ENCODE measurements around the gene CACNA1S.

CACNA1S gene

DNA sequence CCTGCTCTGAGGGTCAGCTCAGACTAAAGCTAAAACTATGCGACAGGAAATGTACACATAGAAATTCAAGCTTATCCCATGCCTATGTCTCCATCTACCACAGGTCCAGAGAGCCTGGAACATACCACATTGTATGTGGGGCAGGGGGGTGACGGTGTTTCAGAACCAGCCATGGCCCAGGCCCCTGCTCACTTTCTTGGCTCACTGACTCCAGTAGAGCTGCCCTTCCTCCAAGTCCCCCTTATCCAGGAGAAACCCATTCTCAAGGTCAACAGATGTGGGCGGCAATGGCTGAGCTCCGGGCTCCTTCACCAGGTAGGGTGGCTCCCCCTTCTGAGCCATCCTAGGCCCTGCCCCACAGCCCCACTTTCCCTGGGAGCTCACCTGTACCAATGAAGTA lies 21.0 kb downstream of the CACNA1S start:
- no peak for DNase-seq

DNA sequence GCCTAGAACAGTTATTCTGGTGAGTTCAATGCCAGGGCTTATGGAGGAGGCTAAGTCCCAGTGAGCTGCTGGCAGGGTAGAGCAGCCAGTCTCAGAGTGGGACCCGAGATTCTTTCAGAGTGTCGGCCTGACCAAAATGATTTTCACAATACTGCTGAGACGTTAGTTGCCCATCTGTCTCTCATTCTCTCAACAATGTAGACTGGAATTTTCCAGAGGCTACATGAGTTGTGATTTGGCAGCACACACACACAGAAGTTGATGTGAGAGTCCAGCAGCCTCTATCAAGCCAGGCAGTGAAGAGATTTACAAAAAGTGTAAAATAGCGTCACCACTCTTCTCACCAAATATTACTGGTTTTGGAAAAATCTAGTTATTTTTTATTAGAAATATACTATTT lies 21.7 kb downstream of the CACNA1S start:
- no peak for DNase-seq

DNA sequence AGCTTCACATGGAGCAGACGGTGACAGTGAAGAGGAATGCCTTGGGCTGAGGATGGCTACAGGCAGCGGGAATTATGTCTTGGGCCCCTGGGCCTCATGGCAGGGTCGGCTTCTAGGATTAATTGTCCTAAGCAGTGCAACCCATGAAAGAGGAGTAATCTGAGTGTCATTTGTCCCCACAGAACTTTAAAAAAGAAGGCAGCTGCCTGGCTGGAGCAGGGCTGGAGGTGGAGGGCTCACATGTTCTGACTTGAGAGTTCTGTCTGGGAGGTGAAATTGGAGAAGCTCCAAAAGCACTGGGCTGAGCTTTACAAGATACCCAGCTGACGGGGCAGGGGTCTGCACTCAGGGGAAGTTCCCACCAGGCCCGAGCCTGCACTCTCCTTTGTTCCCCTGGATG lies 22.6 kb downstream of the CACNA1S start:
- peak; percentile 26 for DNase-seq

DNA sequence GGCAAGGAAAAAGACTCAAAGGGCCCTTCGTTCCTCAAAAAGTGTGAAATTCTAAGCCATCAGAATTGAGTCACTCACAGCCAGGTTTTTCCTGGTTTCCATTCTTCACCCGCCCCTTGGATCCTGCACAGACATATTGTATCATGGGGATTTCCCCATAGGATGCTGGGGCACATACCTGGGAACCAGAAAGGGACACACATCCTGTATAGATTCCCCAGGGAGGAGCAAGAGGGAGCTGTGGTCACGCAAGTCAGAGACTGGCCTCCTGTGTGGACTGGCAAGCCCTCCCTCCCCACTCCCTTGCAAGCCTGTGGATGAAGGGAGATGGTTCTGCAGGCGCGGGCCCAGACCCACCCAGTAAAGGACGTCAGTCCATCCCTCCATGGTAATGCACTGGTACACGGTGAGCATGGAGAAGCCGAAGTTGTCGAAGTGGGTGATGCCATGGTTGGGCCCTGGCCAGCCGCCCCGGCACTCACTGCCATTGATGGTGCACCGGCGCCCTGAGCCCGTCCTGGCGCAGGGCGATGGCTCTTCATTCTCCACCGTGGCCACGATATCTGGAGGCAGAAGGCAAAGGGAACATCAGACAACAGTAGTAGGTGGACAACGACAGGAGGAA lies 23.2 kb downstream of the CACNA1S start:
- DNase-seq, result no peak

DNA sequence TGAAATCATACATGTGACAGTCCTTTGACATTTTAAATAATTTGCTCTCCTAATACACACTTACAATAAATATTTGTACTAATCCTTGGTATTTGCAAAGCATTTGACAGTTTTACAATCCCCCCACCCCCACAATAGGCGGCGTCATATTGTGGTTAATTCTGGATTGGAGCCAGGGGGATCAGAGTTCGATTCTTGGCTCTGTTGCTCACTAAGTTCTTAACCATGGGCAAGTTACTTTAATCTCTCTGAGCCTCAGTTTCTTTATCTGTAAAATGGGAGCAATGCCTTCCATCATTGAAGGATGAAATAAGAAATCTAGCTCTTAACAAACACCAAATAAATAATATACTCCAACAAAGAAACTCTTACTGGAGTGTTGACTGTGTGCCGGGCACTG lies 23.8 kb downstream of the CACNA1S start:
- no peak for DNase-seq

DNA sequence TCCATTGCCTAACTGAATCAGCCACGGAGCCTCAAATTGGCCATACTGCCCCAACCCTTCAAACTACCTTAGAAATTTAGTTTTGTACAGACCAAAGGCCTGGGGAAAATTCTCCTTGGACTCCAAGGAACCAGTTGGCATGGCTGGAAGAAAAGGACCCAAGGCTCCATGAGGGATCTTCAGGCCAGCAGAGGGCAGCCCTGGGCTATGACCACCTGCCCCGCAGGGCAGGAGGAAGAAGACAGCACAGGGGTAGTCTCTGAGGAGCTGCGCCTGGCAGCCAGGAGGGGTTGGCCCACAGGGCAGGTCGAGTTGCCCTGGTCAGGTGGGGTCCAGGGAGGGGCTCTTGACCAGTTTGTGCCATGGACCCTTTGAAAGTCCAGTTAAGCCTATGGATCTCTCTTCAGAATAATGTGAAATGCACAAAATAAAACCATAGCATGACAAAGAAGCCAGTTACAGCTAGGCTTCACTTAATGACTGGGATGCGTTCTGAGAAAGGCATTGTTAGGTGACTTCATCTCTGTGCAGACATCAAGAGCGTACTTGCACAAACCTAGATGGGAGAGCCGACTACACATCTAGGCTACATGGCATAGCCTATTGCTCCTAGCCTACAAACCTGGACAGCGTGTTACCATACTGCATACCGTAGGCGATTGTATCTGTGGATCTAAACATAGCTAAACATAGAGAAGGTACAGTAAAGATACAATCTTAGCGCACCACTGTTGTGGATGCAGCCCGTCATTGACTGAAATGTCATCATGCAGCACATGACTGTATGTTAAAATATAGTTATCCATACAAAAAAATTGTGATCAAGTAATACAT lies 26.1 kb downstream of the CACNA1S start:
- DNase-seq, result no peak

DNA sequence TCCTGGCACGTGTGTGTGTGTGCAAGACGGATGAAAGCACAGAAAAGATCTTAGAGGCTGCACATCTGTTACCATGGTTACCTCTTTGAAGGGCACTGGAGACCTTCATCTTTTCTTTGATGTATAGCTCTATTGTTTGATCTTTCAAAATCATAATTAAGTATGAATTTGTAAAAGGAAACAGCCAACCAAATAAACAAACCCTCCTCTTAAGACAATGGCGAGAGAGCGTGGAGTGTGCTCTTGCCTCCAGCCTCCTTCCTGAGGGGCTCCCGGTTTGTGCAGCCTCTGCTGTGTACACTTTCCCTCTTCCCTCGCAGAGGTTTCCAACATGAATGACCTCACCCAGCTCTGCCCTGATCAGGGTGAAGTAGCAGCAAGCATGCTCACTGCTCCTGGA lies 27.9 kb downstream of the CACNA1S start:
- peak; percentile 85 for DNase-seq

DNA sequence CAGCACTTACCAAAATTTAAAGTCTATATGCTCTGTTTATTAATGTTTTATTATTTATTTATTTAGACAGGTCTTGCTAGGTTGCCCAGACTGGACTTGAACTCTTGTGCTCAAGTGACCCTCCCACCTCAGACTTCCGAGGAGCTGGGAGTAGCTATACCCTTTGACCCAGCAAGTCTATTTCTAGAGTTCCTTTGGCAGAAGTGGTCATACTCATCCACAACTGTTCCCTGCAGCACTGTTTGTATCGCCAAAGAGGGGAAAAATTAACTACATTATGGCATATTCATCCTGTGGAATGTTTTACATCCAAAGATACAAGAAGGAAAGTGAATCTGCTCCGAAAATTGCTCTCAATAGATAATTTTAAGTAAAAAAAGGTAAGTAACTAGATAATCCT lies 28.5 kb downstream of the CACNA1S start:
- DNase-seq, result no peak

DNA sequence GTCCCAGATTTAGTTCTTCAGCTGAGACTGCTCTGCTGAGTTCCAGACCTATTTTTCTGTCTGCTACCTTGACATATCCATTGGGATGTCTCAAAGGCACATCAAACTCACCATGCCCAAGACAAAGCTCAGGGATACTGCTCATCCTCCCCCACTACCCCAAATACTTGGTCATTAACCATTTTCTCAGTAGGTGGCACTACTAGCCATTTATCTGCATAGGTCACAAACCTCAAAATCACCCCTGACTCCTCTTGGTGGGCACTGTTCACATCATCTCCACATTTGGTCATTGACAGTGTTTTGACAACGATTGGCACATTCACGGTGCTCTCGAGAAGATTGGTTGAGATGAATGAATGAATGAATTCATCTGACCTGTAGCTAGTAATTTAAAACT lies 32.1 kb downstream of the CACNA1S start:
- DNase-seq, result no peak

DNA sequence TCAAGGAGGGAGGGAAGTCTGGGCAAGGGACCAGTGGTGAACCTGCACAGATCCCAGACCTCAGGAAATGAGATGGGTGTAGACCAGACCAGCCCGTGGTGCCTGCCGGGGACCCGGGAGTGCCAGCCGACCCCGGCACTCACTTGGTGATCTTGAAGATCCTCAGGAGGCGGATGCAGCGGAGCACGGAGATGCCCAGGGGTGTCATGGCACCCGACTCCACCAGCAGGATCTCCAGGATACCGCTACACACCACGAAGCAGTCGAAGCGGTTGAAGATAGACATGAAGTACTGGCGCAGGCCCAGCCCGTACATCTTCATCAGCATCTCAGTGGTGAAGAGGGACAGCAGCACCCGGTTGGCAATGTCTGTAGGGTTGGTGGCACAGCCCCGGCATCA lies 34.5 kb downstream of the CACNA1S start:
- no peak for DNase-seq

DNA sequence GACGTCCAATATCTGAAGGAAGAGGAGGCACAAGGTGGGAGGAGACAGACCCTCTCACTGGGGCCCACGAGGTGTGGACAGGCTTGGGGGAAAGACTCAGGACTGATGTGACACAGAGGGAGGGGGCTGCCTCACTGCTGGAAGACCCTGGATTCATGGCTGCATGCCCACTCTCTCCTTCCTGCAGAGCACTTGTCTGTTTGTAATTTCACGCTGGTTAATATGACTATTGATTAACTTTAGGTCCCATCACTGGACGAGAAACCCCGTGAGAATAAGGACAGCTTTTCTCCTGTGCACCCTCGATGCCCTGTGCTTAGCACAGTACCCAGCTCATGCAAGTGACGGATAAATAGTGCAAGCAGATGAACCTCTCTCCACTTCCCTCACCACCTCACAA lies 35.1 kb downstream of the CACNA1S start:
- DNase-seq, result no peak

DNA sequence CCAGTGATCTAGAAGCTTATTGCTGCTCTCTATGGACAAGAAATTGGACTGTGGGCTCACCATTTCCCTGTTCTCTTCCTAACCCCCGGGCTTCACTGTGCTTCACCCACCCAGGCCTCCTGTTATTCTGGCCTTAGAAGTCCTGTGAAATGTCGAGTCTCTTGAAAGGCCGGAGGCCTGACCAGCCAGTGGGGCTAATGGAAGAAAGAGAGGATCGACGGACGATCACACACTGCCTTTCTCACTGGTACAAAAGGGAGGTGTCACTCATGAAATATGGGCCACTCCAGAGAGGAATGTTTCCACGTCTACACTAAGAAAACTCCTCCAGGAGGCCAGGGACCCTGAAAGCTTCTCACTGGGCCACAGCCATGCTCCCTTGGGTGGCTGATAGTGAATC lies 36.1 kb downstream of the CACNA1S start:
- no peak for DNase-seq

DNA sequence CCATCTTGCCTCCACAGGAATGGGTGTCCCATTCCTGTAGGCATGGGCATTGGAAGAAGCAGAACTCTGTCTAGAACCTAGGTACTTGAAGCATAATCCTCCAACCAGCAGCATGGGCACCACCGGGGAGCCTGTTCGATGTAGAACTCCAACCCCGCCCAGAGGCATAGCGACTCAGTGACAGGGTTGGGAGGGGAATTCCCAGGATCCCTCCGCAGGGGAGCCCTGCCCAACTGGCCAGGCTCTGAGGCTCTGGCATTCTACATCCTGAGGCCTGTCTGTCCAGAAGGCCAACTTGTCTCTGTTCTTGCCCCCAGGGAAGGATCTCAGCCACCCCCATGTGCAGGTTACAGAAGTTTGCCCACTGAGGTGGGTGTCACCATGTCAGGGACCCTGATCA lies 38.2 kb downstream of the CACNA1S start:
- no peak for DNase-seq

DNA sequence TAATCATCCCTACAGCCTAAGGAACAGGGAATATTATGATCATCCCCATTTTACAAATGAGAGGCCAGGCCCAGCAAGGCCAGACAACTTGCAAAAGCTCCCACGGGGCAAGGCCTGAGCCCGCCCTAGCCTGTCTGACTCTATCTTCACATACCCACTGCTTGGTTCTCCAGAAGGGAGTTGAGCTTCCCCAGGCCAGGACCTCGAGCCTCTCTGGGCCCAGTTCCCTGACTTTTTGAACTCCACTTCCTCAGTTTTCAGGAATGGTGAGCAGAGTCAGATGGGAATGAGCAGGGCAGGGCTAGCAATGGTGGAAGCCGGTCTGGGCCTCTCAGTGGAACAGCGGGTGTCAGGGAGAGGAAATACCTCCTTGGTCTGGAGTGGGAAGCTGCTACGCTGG lies 39.3 kb downstream of the CACNA1S start:
- no peak for DNase-seq

DNA sequence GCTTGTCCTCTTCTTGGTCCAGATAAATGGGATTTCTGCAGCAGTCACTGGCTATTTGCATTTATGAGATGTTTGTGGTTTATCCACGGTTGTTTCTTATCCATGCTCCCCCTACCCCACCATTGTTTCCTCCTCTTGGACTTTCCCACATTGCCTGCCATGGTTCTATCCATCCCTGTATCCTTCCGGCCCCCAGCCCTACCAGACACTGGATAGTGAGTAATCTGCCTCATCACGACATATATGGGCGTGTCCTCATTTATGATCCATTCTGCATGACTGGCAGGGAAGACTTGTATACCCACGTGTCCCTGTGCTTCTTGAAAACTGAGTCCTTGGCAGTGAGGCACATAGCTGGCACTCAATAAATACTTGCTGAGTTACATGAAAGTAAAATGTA lies 40.1 kb downstream of the CACNA1S start:
- DNase-seq, result no peak

DNA sequence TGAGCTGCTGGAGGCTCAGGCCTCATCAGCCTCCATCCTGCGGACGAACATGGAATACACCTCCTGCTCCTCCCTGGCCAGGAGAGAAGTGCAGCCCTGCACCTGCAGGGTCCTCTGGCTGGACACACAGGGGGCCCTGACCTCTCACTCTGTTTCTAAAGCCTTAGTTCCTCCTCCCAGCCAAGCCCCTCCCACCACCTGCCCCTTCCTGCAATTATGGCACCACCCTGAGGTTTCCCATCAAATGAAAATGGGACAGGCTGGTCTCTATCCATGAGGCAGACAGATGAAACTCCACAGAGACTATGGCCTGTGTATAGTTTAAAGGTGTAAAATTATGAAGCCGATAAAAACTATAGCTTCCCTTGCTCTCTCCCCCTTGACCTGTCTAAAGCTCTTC lies 42.6 kb downstream of the CACNA1S start:
- no peak for DNase-seq

DNA sequence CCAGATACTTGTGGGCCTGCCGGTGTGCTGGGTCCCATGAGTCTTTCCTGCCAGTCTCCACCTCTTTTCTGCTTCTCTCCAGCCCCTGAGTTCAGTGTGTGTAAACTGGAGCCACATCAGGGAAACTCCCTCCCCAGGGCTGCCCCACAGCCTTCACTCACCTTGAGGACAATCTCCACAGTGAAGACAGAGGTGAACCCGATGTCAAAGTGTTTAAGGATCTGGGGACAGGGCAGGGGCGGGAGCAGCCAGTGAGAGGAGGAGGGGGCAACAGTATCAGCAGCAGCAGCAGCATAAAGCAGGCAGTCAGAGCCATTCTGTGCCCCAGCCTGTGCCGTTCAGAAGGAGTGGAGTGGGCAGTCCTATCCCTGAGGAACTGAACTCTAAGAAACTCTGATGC lies 43.2 kb downstream of the CACNA1S start:
- no peak for DNase-seq

DNA sequence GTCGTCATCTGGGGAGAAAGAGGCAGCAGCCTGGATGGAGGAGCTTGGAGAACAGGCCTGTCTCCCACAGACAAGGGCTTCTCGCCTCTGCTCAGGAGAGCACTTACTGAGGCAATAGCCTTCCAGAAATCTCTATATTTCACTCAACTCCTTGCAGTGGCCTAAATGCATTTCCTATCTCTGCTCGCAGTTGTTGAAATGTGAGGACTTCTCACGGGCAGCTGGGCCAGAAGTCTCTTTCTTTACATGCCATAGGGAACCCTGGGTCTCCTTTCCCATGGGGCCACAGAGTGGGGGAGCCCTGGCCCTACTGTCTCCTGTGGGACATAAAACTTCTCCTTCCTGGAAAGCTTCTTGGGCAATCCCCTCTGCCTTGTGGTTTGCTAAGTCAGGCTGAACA lies 45.2 kb downstream of the CACNA1S start:
- DNase-seq, result no peak

DNA sequence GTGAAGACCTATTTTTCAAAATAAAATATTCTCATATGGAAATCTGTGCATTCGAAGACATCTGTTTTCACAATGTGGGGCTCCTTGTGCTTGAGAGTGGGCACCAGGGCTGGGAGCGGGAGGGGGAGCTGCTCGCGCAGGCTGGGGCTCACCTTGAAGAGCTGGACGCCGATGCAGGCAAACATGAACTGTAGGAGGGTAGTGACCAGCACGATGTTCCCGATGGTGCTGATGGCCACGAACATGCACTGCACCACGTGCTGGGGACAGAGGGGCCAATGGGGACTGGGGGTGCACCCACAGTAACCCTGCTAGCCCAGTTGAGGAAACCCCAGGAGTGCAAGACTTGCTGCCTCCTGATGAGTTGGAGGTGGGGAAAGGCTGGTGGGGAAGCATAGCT lies 46.5 kb downstream of the CACNA1S start:
- DNase-seq, result no peak

DNA sequence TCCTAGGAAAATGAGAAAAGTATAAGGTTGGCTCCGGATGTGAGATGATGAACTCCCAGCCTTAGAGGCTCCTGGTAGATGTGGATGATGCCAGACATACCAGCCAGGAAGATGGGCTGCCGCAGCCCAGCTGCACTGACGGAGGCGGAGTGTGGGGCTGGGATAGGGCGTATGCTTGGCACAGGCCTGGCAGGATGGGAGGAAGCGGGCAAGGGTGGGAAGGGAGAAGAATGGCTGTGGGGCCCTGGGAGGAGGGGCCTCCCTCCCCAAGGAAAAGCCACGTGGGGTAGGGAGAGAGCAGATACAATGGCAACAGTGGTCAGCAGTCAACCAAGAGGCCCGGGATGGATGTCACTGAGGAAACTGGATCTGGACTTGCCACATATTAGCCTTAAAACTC lies 47.4 kb downstream of the CACNA1S start:
- DNase-seq, result no peak

DNA sequence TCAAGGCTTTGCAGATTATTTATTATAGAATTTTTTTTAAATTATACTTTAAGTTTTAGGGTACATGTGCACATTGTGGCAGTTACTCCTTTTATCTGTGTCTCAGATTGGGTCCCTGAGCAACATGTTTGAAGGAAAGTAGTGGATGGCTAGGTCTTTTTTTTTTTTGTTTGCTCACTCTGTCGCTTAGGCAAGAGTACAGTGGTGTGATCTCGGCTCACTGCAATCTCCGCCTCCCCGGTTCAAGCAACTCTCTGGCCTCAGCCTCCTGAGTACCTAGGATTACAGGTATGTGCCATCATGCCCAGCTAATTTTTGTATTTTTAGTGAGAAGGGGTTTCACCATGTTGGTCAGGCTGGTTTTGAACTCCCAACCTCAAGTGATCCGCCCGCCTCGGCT lies 49.1 kb downstream of the CACNA1S start:
- DNase-seq, result no peak

DNA sequence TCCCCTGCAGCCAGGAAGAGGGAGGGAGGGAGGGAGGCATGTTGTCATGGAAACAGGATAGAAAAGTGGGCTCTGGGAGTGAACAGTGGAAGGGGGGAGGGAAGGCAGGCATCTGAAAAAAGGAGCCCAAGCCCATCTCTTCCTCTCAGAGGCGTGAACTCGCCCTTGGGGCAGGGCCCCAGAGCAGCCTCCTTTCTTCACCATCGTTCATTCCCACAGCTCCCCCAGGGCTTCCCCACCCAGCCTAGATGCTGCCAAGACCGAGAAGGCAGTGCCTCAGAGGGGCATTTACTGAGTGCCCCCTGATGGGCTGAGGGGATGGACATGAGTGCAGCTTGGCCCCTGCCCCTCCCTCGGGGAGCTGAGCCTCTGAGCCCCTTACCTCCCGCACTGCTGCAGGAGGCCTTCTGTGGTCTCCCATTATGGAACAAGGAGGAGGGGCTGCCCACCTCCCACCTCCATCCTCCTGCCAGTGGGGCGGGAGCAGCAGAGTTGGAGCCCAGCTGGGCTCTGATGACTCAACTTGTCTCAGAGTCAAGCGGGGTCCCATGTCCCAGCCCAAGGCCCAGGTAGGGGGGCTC lies 49.6 kb downstream of the CACNA1S start:
- no peak for DNase-seq

DNA sequence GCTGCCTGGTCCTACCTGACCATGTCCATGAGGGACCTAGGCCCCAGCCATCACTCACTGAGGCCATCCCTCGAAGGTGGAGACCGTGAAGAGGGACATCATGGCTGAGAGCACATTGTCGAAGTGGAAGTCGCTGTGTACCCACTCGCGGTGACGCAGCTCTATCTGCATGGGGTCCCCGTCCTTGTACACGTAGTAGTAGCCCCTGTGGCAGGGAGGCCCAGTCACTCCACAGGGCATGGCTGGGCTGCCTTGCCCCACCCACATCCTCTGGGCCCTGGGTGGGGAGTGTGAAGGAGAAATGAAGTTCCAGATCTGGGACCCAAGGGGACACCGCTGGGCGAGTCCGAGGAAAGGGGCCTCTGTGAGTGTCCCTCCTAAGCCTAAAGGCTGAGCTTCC lies 50.3 kb downstream of the CACNA1S start:
- DNase-seq, result no peak

DNA sequence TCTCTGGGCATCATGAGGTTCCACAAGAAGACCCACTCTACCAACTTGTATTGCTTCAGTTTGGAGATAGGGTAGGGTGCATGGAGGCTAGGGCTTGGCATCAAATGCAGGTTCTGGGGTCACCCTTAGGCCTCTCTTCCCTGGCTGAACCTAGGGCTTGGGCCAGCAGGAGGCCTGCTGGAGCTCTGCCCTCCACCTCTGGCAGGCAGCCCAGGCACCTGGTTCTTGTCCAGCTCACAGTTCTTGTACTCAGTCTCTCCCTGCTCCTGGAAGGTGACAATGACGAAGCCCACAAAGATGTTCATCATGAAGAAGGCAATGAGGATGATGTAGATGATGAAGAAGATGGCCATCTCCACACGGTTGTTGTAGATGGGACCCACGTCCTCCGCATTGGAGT lies 51.2 kb downstream of the CACNA1S start:
- no peak for DNase-seq

DNA sequence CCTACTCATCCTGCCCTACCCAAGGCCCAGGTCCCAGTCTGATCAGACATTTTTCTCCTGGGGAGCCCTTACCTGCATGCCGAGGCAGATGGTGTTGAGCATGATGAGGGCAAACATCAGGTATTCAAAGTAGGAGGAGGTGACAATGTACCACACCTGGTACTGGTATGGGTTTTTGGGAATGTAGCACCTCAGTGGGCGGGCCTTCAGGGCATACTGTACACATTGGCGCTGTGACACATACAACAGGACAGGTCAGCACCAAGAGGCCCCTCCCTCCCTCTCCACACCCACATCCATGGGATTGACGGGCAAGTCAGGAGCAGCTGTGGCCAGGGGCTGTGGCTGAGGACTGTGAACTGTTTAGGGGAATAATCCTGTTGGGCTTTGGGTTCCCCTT lies 51.6 kb downstream of the CACNA1S start:
- no peak for DNase-seq
